Renal cortex interstitium (tissue), 15 donors: ENCODE data around the gene HDX. TPM values are rescaled to one million over a fixed set of nuclear protein-coding genes. Genes with fewer than 3 reads are reported as not detected.
"Not testable (repeated sequence)": the region's sequence is repeated elsewhere in the genome, so short reads cannot be mapped to it uniquely, and the experiment has no call there.

Experiments used
- DNase-seq, 11 donors: peaks; one replicate each; pipeline ENCODE4 v3.0.0-alpha.2; 2013; ENCODE audit warnings: low read depth in 9 of 11, low spot score in 4 of 11; ENCODE audit errors: extremely low read depth in 1 of 11
- long read RNA-seq, 16 experiments: transcript quantifications; one replicate each; lab custom pipeline, GENCODE V29; 2026
- polyA plus RNA-seq, 3 donors: library from polyadenylated mRNA; unstranded; fragments of 120-200 nt; gene quantifications; one replicate each; pipeline ENCODE4 v1.2.1, GENCODE V29; 2013; ENCODE audit not compliant: insufficient read length in 3 of 3

The HDX gene, protein sequence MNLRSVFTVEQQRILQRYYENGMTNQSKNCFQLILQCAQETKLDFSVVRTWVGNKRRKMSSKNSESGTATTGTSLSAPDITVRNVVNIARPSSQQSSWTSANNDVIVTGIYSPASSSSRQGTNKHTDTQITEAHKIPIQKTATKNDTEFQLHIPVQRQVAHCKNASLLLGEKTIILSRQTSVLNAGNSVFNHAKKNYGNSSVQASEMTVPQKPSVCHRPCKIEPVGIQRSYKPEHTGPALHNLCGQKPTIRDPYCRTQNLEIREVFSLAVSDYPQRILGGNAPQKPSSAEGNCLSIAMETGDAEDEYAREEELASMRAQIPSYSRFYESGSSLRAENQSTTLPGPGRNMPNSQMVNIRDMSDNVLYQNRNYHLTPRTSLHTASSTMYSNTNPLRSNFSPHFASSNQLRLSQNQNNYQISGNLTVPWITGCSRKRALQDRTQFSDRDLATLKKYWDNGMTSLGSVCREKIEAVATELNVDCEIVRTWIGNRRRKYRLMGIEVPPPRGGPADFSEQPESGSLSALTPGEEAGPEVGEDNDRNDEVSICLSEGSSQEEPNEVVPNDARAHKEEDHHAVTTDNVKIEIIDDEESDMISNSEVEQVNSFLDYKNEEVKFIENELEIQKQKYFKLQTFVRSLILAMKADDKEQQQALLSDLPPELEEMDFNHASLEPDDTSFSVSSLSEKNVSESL
- 1 to 10 TPM; 5.2 to 8.2 (median 5.6) TPM for polyA plus RNA-seq
- long read RNA-seq, donor 1, full-length matches to known transcripts = 2 of 2 reads
- long read RNA-seq, donor 1, partial matches to known transcripts = 0 of 2 reads
- long read RNA-seq, donor 1, other reads (novel, unspliced or antisense) = 0 of 2 reads
- long read RNA-seq, donor 2 = 0 reads
- long read RNA-seq, donor 3, full-length matches to known transcripts = 1 of 1 reads
- long read RNA-seq, donor 3, partial matches to known transcripts = 0 of 1 reads
- long read RNA-seq, donor 3, other reads (novel, unspliced or antisense) = 0 of 1 reads
- long read RNA-seq, donor 4 = 0 reads
- long read RNA-seq, donor 5, full-length matches to known transcripts = 4 of 4 reads
- long read RNA-seq, donor 5, partial matches to known transcripts = 0 of 4 reads
- long read RNA-seq, donor 5, other reads (novel, unspliced or antisense) = 0 of 4 reads
- long read RNA-seq, donor 6, partial matches to known transcripts = 0 of 1 reads
- long read RNA-seq, donor 6, other reads (novel, unspliced or antisense) = 0 of 1 reads
- long read RNA-seq, donor 7 = 0 reads
- long read RNA-seq, donor 8, full-length matches to known transcripts = 4 of 4 reads
- long read RNA-seq, donor 8, partial matches to known transcripts = 0 of 4 reads
- long read RNA-seq, donor 8, other reads (novel, unspliced or antisense) = 0 of 4 reads
- long read RNA-seq, donor 9, partial matches to known transcripts = 0 of 1 reads
- long read RNA-seq, donor 9, other reads (novel, unspliced or antisense) = 0 of 1 reads
- long read RNA-seq, donor 10 = 0 reads
- long read RNA-seq, donor 11 = 0 reads
- long read RNA-seq, donor 12 = 0 reads
- long read RNA-seq, donor 13, partial matches to known transcripts = 0 of 2 reads
- long read RNA-seq, donor 13, other reads (novel, unspliced or antisense) = 0 of 2 reads
- long read RNA-seq, donor 14 = 0 reads
- long read RNA-seq, donor 15 = 0 reads
- long read RNA-seq, donor 16, partial matches to known transcripts = 0 of 1 reads
- long read RNA-seq, donor 16, other reads (novel, unspliced or antisense) = 0 of 1 reads

DNA sequence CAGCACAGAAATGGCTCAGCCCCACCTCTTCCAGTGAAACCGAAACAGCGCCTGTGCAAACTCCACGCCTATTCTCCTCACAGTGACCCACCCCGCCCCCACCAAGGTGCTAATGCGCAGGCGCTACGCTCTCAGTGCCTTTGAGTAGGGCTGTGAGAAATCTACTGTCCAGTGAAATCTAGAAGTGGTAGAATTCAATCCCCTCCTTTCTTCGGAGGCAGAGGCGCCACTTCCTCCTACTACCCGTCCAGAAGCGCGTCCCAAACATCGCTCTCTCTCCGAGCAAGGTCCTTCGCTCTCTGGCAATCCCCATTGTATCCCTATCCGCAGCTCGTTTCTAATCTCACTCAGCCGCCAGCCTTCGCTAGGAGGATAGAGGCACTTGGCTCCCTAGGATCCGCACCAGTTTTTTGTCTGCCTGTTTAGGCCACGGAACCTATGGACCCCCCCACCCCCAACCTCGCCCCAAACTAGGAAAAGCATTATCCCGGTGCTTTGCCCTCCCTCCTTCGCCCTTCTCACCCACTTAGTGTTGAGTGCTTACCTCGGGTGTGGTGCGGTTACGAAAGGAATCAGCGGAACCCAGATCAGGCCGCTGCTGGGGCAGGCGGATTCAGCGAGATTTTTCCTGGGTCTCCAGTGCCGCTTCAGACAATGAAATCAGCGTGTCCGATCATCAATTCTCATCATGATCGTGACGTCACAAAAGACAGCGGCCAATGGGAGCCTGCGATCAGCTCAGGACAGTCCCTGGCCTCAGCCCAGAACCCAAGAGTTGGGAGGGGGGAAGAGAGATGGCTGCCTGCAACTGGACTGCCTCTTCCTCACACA is at the start of gene HDX:
Gene HDX, minus strand, starts transcription at position 656 of the 831 bp plus-strand sequence. CDS start 27,056 bp downstream, outside the sequence.
- DNase-seq = peak; percentile 64 to 86 (median 76)

DNA sequence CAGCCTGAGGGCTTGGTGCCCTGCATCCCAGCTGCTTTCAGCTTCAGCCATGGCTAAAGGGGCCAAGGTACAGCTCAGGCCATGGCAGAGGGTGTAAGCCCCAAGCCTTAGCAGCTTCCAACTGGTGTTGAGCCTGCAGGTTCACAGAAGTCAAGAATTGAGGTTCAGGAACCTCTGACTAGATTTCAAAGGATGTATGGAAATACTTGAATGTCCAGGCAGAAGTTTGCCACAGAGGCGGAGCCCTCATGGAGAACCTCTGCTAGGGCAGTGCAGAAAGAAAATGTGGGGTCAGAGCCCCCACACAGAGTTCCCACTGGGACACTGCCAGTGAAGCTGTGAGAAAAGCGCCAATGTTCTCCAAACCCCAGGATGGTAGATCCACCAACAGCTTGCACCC is 39.1 kb upstream of the HDX start:
- DNase-seq = not testable (repeated sequence)

DNA sequence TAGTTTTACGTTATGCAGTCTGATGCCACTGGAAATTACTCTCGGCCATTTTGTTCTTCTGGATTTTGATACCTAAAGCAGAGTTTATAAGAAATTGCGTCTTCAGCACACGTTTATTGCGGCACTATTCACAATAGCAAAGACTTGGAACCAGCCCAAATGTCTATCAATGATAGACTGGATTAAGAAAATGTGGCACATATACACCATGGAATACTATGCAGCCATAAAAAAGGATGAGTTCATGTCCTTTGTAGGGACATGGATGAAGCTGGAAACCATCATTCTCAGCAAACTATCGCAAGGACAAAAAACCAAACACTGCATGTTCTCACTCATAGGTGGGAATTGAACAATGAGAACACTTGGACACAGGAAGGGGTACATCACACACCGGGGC is 35.4 kb upstream of the HDX start:
- not testable (repeated sequence) for DNase-seq

DNA sequence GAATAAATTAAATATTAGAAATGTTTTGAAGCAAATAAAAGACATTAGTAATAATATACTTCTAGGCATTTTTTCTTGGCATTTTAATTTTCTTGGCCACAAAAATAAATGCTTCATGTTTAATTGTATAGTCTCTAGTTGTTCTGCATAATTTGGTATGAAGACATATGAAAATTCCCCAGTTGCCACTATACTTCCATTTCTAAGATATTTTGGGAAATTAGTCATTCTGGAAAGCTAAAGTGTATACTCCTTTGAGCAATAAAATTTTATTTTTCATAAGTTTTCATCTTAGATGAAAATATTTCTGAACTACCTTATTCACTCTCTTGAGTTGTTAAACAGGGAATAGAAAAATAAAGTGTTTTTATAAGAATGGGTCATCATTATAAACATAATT is 13.8 kb downstream of the HDX start:
- DNase-seq = no peak

DNA sequence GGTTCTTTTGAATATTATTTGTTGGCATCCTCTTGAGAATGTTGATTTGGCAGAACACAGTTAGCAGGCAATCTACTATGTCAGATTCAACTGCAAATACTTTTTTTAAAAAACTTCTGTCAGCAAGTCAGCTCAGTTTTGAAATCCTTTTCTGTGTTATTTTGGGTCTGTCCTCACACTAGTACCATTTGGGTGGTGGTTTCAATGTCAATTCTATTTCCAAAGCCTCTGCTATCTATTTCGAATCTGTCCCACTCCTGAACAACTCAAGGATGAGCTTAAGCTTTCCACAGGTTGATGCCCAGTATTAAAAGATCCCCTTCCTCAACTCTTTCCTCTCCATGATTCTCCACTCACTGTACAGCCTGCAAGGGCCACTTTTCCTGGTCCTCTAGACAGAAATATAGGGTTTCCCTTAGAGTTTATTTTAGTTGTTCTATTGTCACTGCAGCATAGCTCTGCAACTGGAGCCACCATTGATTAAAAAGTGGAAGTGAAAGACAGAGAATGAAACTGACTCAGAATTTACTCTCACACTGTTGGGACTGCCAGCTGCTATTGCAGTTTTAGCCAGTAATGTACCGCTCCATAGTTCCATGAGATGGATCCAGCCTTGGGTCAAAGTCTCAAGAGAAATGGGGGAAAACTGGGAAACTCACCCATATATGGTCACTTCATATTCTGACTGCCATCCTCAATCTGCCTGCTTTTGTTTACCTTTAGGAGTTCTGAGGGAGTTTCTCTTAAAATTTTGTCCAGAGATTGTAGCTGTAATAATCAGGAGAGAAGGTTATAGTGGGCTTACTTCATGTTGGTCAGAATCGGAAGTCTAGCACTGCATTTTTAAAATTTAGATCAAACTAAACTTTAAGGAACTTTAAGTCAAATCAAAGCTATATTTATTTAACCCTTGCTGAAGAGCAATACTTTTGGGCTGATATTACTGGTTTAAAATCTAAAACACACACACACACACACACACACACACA is 14.6 kb downstream of the HDX start:
- DNase-seq = no peak

DNA sequence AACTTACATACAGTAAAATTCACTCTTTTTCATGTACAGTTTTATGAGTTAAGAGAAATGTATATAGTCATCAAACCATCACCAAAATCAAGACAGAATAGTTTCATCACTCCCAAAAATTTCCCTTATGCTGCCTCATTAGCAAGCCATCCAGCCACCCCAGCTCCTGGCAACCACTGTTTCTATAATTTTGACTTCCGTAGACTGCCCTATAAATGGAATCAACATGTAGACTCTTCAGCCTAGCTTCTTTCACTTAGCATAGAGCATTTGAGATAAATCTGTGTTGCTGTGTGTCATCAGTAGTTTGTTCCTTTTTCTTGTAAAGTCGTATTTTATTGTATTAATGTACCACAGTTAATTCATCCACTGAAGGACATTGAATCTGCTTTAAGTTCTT is 23.2 kb downstream of the HDX start:
- no peak for DNase-seq

DNA sequence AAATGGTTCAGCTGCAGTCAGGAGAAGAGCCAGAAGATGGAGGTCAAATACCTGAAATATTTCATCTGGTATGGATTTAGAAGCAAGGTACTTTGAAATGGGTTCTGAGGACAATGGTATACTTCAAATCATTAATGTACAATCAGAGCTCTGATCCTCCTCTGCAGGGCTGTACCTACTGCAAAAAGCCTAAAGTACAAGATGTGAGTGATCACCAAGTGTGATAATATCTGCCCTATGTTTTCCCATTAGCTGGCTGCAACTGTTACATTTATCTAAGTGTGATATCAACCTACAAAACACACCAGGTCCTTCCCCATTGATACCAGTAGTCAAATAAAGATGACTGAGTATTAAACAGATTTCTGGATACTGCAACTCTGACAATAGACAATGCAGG is 25.1 kb downstream of the HDX start:
- DNase-seq = no peak

DNA sequence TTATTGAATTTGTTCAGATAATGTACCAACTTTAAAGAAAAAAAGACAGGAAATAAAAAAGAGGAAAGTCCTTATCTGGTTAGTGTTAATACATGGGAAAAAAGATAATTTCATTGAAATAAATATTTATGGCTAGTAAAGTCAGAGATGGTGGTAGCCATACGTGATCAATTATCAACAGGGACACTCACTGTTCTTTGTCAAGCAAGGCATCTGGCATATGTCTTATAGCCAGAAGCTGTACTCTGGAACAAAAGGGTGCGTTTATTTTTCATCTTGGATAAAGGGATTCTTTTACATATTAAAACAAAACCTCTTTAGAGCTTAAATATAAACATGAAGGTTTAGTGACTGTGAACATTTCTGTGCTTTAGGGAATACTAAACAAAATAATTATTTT is 26.7 kb downstream of the HDX start:
- DNase-seq = no peak

DNA sequence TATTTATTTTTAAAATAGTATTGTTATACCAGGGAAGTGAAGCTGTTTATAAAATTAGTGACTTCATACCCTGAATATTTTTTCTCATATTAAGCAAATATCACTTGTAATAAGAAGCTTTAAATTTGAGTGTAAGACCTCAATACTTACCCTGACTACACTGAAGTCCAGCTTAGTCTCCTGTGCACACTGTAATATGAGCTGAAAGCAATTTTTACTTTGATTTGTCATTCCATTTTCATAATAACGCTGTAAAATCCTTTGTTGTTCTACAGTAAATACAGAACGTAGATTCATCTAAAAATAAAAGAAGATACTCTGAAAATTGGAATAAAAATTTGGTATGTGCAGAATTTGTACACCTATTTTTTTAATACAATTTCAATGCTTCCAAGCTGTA is 27.2 kb downstream of the HDX start:
- DNase-seq = no peak

DNA sequence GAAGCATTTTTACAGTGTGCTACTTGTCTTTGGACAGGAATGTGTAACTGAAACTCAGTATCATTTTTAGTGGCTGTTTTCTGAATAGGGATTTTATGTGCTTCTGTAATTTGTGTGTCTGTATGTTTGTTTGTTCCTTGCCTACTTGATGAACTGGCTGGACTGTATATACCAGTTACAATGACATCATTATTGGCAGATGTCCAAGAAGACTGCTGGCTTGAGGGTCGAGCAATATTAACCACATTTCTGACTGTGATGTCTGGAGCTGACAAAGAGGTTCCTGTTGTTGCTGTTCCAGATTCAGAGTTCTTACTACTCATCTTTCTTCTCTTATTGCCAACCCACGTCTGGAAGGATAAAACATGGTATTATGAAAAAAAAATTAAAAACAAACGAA is 33.0 kb downstream of the HDX start:
- no peak for DNase-seq

DNA sequence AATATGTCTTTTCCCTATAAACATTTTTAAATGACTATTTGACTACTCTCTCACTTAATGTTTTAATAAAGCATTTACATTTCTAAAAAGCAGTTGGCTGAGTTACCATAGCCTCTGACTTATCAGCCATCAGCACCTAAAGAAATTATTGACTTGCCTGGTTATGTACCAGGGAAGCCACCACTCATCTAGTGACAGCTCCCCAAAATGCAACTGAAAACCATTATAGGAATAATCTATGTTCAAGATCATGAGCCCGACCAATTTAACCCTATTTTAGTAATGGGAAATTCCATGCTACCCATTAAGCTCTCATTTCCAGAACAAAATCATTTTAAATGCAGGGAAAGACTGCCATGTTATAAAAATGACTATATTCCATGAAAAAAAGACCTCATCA is 34.4 kb downstream of the HDX start:
- no peak for DNase-seq

DNA sequence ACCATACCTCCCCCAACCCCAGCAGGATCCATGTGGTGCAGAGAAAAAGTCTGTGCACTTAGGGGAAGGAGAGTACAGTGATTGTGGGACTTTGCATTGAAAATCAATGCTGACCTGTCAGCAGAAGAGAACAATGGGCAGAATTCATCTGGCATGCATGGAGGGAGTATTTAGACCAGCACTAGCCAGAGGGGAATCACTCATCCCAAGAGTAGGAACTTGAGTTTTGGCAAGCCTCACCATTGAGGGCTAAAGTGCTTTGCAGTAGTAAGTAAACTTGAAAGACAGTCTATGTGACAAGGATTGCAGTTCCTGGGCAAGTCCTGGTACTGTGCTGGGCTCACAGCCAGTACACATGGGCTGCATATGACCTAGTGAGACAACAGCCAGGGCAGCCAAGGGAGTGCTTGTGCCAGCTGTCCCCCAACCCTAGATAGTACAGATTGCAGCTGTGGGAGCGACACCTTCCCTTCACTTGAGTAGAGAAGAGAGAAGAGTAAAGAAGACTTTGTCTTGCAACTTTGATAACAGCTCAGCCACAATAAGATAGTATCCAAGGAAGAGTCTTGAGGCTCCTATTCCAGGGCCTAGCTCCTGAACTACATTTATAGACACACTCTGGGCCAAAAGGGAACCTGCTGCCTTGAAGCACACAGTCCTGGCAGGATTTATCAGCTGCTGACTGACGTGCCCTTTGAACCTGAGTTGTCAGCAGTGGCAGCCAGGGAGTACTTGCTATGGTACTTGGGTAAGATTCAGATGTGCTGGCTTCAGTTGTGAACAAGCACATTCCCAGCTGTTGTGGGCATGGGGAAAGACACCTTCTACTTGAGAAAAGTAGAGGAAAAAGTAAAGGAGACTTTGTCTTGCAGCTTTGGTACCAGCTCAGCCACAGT is 48.7 kb downstream of the HDX start:
- no peak for DNase-seq

DNA sequence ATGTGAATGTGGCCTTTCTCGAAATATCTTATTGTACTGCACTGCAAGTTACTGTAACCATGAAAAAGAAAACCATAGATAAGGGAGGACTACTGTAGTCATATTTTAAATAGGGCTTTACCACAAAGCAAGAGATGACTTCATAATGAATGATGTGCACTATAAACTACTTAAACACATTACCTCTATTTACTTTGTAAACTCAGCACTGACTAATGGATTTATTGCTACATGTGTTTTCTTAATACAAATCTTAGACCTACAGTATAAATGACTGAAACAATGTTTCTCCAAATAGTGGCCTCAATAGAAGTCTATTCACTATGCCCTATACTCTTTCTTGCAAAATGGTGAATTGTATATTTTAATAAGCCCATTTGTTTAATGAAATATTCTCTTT is 61.1 kb downstream of the HDX start:
- no peak for DNase-seq

DNA sequence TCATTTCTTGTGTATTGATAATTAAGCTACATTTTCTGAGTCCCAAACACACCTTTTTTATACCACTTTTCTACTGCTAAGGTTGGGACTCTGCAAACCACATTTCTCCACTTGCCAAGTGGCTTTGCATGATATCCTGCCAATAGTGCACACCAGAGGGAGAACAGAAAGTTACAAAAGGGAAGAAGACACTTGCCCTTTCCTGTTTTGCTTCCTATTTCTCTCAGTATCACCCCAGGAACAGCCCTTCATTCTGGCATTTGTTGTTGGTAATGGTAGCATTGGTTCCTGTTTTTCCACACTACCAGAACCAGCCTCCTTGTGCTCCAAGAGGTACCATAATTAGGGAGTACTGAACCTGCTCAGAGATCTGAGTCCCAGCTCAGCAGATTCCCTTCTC is 87.1 kb downstream of the HDX start:
- DNase-seq = no peak

DNA sequence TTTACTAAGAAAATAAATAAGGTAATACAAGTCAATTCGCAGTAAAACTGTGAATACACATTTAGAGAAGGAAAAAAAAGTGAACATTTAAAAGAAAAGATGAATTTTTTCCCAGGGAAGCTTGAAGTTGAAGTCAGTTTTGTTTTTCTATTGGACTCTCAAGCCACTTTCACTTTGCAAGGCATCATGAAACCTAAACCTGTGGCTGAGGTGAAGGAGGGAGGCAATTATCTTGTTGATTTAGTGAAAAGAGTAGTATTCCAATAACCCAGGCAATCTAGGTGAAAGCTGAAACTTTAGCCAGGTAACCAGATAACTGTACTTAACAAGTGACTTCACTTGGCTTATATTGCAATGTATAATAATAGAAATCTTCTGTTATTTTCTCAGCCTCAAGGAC is 138.6 kb downstream of the HDX start:
- DNase-seq = peak in 4 of 11 donors; percentile 1 to 14 (median 4)

DNA sequence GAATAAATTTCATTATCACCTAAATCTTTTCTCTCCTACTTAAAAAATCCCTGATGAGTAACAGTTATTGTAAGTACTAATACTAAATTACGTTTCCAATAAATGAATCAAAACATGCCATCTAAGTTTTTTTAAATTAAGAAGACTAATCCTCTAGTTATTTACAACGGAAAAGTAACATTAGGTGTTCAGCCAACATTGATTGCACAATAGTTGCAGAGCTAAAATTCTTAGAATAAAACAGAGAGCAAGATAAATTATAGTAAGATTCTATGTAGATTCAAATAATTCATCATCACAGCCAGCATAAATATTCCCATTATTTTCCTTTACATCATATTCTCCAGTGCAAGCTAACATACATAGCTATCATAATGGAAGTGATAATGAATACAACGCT is 139.2 kb downstream of the HDX start:
- DNase-seq = no peak
